ENCODE measurements around the gene DPEP3. TPM values are rescaled to one million over a fixed set of nuclear protein-coding genes. Genes with fewer than 3 reads are reported as not detected.

The DPEP3 gene
- total RNA-seq, 1 experiment from 2014 or later, result 1.6 TPM

DNA sequence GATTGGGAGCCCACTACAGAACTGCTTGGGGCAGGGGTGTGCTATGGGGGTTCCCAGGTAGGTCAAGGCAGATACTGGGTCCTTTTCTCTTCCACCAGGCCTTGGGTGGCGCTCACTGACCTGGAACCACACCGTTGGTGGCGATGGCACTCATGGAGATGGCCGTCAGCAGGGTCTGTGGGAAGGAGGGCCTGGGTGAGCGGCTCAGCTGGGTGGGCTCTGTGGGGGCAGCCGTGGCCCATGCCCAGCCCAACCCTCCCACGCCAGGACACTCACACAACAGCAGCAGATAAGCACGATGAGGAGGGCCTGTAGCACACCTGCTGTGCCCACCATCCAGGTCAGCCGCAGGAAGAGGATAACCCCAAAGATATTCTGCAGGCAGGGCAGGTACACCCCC lies 22.7 kb downstream of the DPEP3 start (continued):
- TF ChIP-seq, protein P1, sequence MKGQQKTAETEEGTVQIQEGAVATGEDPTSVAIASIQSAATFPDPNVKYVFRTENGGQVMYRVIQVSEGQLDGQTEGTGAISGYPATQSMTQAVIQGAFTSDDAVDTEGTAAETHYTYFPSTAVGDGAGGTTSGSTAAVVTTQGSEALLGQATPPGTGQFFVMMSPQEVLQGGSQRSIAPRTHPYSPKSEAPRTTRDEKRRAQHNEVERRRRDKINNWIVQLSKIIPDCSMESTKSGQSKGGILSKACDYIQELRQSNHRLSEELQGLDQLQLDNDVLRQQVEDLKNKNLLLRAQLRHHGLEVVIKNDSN (CRISPR knock-in tag; IDR thresholded peaks at IDR 0.05), result no peak
- TF ChIP-seq NFYB (CRISPR knock-in tag; conservative IDR thresholded peaks at IDR 0.05; ENCODE audit: low read depth) (no peak), NR3C1 (CRISPR knock-in tag; conservative IDR thresholded peaks at IDR 0.05; ENCODE audit: low read depth) (no peak), CREM (CRISPR knock-in tag; IDR thresholded peaks at IDR 0.05) (no peak), TP53 (CRISPR knock-in tag; IDR thresholded peaks at IDR 0.05) (no peak), FOXK1 (CRISPR knock-in tag; IDR thresholded peaks at IDR 0.05) (no peak)
- TF ChIP-seq, protein P2, sequence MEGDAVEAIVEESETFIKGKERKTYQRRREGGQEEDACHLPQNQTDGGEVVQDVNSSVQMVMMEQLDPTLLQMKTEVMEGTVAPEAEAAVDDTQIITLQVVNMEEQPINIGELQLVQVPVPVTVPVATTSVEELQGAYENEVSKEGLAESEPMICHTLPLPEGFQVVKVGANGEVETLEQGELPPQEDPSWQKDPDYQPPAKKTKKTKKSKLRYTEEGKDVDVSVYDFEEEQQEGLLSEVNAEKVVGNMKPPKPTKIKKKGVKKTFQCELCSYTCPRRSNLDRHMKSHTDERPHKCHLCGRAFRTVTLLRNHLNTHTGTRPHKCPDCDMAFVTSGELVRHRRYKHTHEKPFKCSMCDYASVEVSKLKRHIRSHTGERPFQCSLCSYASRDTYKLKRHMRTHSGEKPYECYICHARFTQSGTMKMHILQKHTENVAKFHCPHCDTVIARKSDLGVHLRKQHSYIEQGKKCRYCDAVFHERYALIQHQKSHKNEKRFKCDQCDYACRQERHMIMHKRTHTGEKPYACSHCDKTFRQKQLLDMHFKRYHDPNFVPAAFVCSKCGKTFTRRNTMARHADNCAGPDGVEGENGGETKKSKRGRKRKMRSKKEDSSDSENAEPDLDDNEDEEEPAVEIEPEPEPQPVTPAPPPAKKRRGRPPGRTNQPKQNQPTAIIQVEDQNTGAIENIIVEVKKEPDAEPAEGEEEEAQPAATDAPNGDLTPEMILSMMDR (IDR thresholded peaks at IDR 0.05), result no peak
- TF ChIP-seq, protein P3, sequence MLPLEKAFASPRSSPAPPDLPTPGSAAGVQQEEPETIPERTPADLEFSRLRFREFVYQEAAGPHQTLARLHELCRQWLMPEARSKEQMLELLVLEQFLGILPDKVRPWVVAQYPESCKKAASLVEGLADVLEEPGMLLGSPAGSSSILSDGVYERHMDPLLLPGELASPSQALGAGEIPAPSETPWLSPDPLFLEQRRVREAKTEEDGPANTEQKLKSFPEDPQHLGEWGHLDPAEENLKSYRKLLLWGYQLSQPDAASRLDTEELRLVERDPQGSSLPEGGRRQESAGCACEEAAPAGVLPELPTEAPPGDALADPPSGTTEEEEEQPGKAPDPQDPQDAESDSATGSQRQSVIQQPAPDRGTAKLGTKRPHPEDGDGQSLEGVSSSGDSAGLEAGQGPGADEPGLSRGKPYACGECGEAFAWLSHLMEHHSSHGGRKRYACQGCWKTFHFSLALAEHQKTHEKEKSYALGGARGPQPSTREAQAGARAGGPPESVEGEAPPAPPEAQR (CRISPR knock-in tag; IDR thresholded peaks at IDR 0.05), result no peak

DNA sequence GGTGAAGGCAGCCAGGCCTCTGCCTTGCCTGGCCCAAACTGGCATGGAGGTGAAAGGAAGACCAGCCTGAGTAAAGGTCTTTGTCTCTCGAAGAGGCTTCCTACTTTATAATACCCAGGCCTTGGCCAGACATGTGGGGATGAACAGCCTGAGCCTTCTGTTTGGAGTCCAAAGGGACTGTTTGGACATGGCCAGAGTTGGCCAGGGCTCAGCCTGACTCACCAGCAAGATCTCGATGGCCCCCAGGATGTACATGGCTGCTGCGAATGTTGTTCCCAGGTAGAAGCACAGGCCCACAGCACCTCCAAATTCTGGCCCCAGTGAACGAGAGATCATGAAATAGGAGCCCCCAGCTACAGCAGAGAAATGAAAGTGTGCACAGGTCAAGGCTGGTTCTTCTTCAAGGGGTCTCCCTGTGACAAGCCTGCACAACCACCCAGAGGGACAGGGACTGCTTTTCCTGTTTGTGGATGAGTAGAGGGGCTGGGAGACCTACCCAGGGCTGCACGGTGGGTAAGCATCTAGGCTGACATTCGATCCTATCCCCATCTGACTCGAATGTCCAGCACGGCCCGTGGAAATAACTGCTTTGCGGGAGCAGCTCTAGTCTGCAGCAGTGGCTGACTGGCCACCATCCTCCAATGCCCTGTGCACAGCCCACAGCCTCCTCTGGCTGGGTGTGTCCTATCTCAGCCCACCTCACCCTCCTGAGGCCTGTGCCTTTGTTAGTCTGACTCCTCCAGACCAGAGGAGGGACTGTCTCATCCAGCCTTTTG lies 25.7 kb downstream of the DPEP3 start:
- POLR2A ChIA-PET, result no interaction called here
- H3K4me3 Mint-ChIP-seq, result no peak overlapping the region
- H3K4me1 Mint-ChIP-seq, result no peaks in the 10 kb centered on the region
- CTCF ChIA-PET, result no interaction called here
- DNase-seq (ENCODE audit: low spot score), result no peak
- H3K27ac Mint-ChIP-seq, result no peak overlapping the region
- ATAC-seq, result no peak
- H3K36me3 Mint-ChIP-seq, result peaks cover 50% of the 10 kb centered on the region
- no peaks in the 10 kb centered on the region for H3K9me3 Mint-ChIP-seq
- no peaks in the 10 kb centered on the region for H3K27me3 Mint-ChIP-seq (ENCODE audit: low read depth)
- TF ChIP-seq, protein P4, sequence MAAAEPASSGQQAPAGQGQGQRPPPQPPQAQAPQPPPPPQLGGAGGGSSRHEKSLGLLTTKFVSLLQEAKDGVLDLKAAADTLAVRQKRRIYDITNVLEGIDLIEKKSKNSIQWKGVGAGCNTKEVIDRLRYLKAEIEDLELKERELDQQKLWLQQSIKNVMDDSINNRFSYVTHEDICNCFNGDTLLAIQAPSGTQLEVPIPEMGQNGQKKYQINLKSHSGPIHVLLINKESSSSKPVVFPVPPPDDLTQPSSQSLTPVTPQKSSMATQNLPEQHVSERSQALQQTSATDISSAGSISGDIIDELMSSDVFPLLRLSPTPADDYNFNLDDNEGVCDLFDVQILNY (CRISPR knock-in tag; IDR thresholded peaks at IDR 0.05), result no peak
- TF ChIP-seq, protein P5, sequence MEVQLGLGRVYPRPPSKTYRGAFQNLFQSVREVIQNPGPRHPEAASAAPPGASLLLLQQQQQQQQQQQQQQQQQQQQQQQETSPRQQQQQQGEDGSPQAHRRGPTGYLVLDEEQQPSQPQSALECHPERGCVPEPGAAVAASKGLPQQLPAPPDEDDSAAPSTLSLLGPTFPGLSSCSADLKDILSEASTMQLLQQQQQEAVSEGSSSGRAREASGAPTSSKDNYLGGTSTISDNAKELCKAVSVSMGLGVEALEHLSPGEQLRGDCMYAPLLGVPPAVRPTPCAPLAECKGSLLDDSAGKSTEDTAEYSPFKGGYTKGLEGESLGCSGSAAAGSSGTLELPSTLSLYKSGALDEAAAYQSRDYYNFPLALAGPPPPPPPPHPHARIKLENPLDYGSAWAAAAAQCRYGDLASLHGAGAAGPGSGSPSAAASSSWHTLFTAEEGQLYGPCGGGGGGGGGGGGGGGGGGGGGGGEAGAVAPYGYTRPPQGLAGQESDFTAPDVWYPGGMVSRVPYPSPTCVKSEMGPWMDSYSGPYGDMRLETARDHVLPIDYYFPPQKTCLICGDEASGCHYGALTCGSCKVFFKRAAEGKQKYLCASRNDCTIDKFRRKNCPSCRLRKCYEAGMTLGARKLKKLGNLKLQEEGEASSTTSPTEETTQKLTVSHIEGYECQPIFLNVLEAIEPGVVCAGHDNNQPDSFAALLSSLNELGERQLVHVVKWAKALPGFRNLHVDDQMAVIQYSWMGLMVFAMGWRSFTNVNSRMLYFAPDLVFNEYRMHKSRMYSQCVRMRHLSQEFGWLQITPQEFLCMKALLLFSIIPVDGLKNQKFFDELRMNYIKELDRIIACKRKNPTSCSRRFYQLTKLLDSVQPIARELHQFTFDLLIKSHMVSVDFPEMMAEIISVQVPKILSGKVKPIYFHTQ (CRISPR knock-in tag; IDR thresholded peaks at IDR 0.05), result no peak
- TF ChIP-seq JUN (CRISPR knock-in tag; IDR thresholded peaks at IDR 0.05) (no peak), NR3C1 (CRISPR knock-in tag; conservative IDR thresholded peaks at IDR 0.05; ENCODE audit: low read depth) (no peak), TP53 (CRISPR knock-in tag; IDR thresholded peaks at IDR 0.05) (no peak), CREB1 (CRISPR knock-in tag; IDR thresholded peaks at IDR 0.05) (no peak), NFATC4 (CRISPR knock-in tag; IDR thresholded peaks at IDR 0.05) (no peak), NR2C2 (CRISPR knock-in tag; IDR thresholded peaks at IDR 0.05) (no peak)
- TF ChIP-seq, protein P6, sequence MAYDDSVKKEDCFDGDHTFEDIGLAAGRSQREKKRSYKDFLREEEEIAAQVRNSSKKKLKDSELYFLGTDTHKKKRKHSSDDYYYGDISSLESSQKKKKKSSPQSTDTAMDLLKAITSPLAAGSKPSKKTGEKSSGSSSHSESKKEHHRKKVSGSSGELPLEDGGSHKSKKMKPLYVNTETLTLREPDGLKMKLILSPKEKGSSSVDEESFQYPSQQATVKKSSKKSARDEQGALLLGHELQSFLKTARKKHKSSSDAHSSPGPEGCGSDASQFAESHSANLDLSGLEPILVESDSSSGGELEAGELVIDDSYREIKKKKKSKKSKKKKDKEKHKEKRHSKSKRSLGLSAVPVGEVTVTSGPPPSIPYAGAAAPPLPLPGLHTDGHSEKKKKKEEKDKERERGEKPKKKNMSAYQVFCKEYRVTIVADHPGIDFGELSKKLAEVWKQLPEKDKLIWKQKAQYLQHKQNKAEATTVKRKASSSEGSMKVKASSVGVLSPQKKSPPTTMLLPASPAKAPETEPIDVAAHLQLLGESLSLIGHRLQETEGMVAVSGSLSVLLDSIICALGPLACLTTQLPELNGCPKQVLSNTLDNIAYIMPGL (CRISPR knock-in tag; IDR thresholded peaks at IDR 0.05), result no peak
- TF ChIP-seq, protein P7, sequence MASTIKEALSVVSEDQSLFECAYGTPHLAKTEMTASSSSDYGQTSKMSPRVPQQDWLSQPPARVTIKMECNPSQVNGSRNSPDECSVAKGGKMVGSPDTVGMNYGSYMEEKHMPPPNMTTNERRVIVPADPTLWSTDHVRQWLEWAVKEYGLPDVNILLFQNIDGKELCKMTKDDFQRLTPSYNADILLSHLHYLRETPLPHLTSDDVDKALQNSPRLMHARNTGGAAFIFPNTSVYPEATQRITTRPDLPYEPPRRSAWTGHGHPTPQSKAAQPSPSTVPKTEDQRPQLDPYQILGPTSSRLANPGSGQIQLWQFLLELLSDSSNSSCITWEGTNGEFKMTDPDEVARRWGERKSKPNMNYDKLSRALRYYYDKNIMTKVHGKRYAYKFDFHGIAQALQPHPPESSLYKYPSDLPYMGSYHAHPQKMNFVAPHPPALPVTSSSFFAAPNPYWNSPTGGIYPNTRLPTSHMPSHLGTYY (CRISPR knock-in tag; IDR thresholded peaks at IDR 0.05), result no peak
- TF ChIP-seq, protein P8, sequence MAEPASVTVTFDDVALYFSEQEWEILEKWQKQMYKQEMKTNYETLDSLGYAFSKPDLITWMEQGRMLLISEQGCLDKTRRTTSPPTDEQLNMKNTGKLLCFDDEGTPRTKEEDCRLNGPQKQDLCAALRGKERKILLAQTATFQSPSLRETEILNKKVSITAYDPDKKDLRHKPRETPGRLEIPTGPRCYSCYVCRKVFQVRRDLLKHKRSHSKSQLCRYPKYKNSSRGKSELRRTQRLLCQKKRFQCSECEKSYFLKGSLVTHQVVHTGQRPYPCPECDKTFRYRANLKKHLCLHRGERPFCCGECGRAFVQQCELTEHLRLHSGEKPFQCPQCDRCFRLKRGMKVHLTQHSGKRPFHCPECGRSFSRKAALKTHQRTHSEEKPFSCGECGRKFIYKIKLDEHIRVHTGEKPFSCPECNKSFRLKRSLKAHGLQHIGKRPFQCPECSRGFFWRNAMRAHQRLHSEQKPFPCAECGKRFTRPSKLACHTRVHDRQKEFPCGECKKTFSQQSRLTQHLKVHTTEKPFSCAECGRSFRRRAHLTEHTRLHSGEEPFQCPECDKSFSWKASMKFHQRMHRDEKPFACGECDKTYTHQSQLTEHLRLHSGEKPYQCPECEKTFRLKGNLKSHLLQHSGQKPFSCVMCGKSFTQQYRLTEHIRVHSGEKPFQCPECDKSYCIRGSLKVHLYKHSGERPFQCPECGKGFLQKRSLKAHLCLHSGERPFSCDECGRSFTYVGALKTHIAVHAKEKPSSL (CRISPR knock-in tag; conservative IDR thresholded peaks at IDR 0.05), result no peak
- TF ChIP-seq, protein P9, sequence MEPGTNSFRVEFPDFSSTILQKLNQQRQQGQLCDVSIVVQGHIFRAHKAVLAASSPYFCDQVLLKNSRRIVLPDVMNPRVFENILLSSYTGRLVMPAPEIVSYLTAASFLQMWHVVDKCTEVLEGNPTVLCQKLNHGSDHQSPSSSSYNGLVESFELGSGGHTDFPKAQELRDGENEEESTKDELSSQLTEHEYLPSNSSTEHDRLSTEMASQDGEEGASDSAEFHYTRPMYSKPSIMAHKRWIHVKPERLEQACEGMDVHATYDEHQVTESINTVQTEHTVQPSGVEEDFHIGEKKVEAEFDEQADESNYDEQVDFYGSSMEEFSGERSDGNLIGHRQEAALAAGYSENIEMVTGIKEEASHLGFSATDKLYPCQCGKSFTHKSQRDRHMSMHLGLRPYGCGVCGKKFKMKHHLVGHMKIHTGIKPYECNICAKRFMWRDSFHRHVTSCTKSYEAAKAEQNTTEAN (CRISPR knock-in tag; IDR thresholded peaks at IDR 0.05), result no peak

All from WTC11 (cell line).